Liver (tissue), 9 donors: Measurements from ENCODE around the gene SYMPK. TPM values are rescaled to one million over a fixed set of nuclear protein-coding genes. Genes with fewer than 3 reads are reported as not detected.

ENCODE experiments used
- DNase-seq: peaks from one replicate; pipeline ENCODE4 v3.0.0-alpha.2; 2017; ENCODE audit warnings: low spot score
- H3K27ac ChIP-seq, 2 donors: one replicate each; pipeline ENCODE4 v1.7.0; 2013; ENCODE audit warnings: inconsistent platforms in 2 of 2, low read length in 2 of 2, control low read depth in 1 of 2, low read depth in 1 of 2, mild to moderate bottlenecking in 1 of 2
- H3K27me3 ChIP-seq, 4 donors: one replicate each; pipeline versions ENCODE4 v1.6.1 to v1.7.0; 2013; ENCODE audit warnings: low read length in 3 of 4, inconsistent platforms in 1 of 4, mild to moderate bottlenecking in 1 of 4, moderate library complexity in 1 of 4; ENCODE audit not compliant: control insufficient read depth in 4 of 4, insufficient read depth in 4 of 4
- H3K36me3 ChIP-seq, 4 donors: one replicate each; pipeline versions ENCODE4 v1.6.1 to v1.7.0; 2013; ENCODE audit warnings: low read length in 3 of 4, mild to moderate bottlenecking in 3 of 4, low read depth in 1 of 4, moderate library complexity in 1 of 4; ENCODE audit not compliant: control insufficient read depth in 4 of 4, insufficient read depth in 3 of 4
- H3K4me1 ChIP-seq, 4 donors: one replicate each; pipeline versions ENCODE4 v1.6.1 to v1.7.0; 2013; ENCODE audit warnings: low read length in 3 of 4, mild to moderate bottlenecking in 3 of 4, moderate library complexity in 1 of 4; ENCODE audit not compliant: control insufficient read depth in 4 of 4, insufficient read depth in 4 of 4
- H3K4me3 ChIP-seq, 3 donors: one replicate each; pipeline versions ENCODE4 v1.6.1 to v1.7.0; 2013; ENCODE audit warnings: low read length in 3 of 3, control low read depth in 1 of 3, low read depth in 1 of 3, mild to moderate bottlenecking in 1 of 3
- H3K9ac ChIP-seq, 2 donors: one replicate each; pipeline ENCODE4 v1.7.0; 2013; ENCODE audit warnings: low read length in 2 of 2, mild to moderate bottlenecking in 2 of 2, moderate library complexity in 2 of 2, control low read depth in 1 of 2, low read depth in 1 of 2
- H3K9me3 ChIP-seq, 4 donors: one replicate each; pipeline versions ENCODE4 v1.6.1 to v1.7.0; 2013; ENCODE audit warnings: low read length in 3 of 4; ENCODE audit not compliant: control insufficient read depth in 4 of 4
- CTCF ChIP-seq: fragments of 150-350 bp; IDR thresholded peaks from 2 replicates; pipeline ENCODE4 v1.5.1; 2017; ENCODE audit warnings: improper control_type of control experiment, low read depth, low read length; ENCODE audit not compliant: missing input control
- EGR1 ChIP-seq, 2 donors: IDR thresholded peaks; 2 replicates each; pipeline ENCODE4 v1.6.1; 2016 to 2018; ENCODE audit warnings: antibody characterized with exemption in 2 of 2, low read depth in 2 of 2
- FOXA2 ChIP-seq: IDR thresholded peaks from 2 replicates; pipeline ENCODE4 v1.6.1; 2016; ENCODE audit warnings: antibody characterized with exemption
- GABPA ChIP-seq, 2 donors: IDR thresholded peaks in 1 of 2; conservative IDR thresholded peaks in 1 of 2; 2 replicates each; pipeline ENCODE4 v1.6.1; 2016; ENCODE audit warnings: antibody characterized with exemption in 2 of 2, mild to moderate bottlenecking in 1 of 2, moderate library complexity in 1 of 2
- HNF4A ChIP-seq, 2 donors: conservative IDR thresholded peaks; 2 replicates each; pipeline ENCODE4 v1.6.1; 2016; ENCODE audit warnings: antibody characterized with exemption in 2 of 2, mild to moderate bottlenecking in 2 of 2
- HNF4G ChIP-seq: IDR thresholded peaks from 2 replicates; pipeline ENCODE4 v1.6.1; 2016; ENCODE audit warnings: antibody characterized with exemption
- MAX ChIP-seq: IDR thresholded peaks from 2 replicates; pipeline ENCODE4 v1.6.1; 2016; ENCODE audit warnings: antibody characterized with exemption
- NR2F2 ChIP-seq: IDR thresholded peaks from 2 replicates; pipeline ENCODE4 v1.6.1; 2016; ENCODE audit warnings: antibody characterized with exemption
- REST ChIP-seq: IDR thresholded peaks from 2 replicates; pipeline ENCODE4 v1.6.1; 2016; ENCODE audit warnings: antibody characterized with exemption, mild to moderate bottlenecking
- RXRA ChIP-seq, 2 donors: IDR thresholded peaks; 2 replicates each; pipeline ENCODE4 v1.6.1; 2017 to 2018; ENCODE audit warnings: antibody characterized with exemption in 2 of 2, mild to moderate bottlenecking in 1 of 2
- SP1 ChIP-seq: IDR thresholded peaks from 2 replicates; pipeline ENCODE4 v1.6.1; 2018; ENCODE audit warnings: antibody characterized with exemption, mild to moderate bottlenecking
- TAF1 ChIP-seq: conservative IDR thresholded peaks from 2 replicates; pipeline ENCODE4 v1.6.1; 2016; ENCODE audit warnings: antibody characterized with exemption, mild to moderate bottlenecking
- YY1 ChIP-seq: IDR thresholded peaks from 2 replicates; pipeline ENCODE4 v1.6.1; 2016; ENCODE audit warnings: antibody characterized with exemption, mild to moderate bottlenecking
- WGBS: extraction: QIAGEN DNeasy Blood & Tissue Kit; methylation state at CpG from one replicate; pipeline ENCODE4 v1.1.7; 2013; 5-methylcytosine and 5-hydroxymethylcytosine counted together
- polyA plus RNA-seq, 2 donors: library from polyadenylated mRNA; stranded (reverse) in 1 of 2; unstranded in 1 of 2; fragments of 200-250 nt in 1 of 2; fragments of >200 nt in 1 of 2; fragmentation: Nextera tagmentation in 1 of 2; extraction: Ambion mirVana in 1 of 2; gene quantifications; one replicate each; pipeline versions ENCODE4 v1.2.1 to v1.2.3, GENCODE V29; 2013 to 2015
- total RNA-seq, 2 donors: library from RNA; depleted of rRNA; stranded (reverse); fragments of >200 nt; gene quantifications; one replicate each; pipeline ENCODE4 v1.2.3, GENCODE V29; 2014
- TF ChIP-seq, protein P1 (sequence below): IDR thresholded peaks from 2 replicates; pipeline ENCODE4 v1.6.1; 2016; ENCODE audit warnings: antibody characterized with exemption
- donor health status: healthy.
- donor health status: healthy.
- donor health status: healthy.
- donor health status: healthy.
- donor health status: healthy.

SYMPK gene
- total and polyA plus RNA-seq, 4 donors = 5.5 to 26.1 (median 24.1) TPM

- Histone ChIP-seq H3K9me3 (no peaks in the 10 kb centered on the region), H3K9ac (peak overlapping the region in 1 of 2 donors; percentile 8), H3K4me3 (peak overlapping the region; percentile 46 to 66 (median 52)), H3K27ac (peak overlapping the region; percentile 9 to 23), H3K27me3 (no peaks in the 10 kb centered on the region), H3K36me3 (peaks cover 2 to 5% (median 3%) of the 10 kb centered on the region in 4 donors), H3K4me1 (peaks cover 9 to 27% (median 15%) of the 10 kb centered on the region in 4 donors)
- DNase-seq = peak; percentile 98
- WGBS = 2% methylated on average over 73 of the region's 73 CpGs
- peak; percentile 72 for TF ChIP-seq YY1
- TF ChIP-seq, protein P1, sequence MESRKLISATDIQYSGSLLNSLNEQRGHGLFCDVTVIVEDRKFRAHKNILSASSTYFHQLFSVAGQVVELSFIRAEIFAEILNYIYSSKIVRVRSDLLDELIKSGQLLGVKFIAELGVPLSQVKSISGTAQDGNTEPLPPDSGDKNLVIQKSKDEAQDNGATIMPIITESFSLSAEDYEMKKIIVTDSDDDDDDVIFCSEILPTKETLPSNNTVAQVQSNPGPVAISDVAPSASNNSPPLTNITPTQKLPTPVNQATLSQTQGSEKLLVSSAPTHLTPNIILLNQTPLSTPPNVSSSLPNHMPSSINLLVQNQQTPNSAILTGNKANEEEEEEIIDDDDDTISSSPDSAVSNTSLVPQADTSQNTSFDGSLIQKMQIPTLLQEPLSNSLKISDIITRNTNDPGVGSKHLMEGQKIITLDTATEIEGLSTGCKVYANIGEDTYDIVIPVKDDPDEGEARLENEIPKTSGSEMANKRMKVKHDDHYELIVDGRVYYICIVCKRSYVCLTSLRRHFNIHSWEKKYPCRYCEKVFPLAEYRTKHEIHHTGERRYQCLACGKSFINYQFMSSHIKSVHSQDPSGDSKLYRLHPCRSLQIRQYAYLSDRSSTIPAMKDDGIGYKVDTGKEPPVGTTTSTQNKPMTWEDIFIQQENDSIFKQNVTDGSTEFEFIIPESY = no peak
- TF ChIP-seq SP1 = no peak
- TF ChIP-seq HNF4A (conservative IDR thresholded peaks at IDR 0.05) = no peak
- TF ChIP-seq CTCF = no peak
- peak in 1 of 2 donors; percentile 58 for TF ChIP-seq GABPA (IDR thresholded peaks at IDR 0.05 in 1 of 2, conservative IDR thresholded peaks at IDR 0.05 in 1 of 2)
These were observed 40.0 kb upstream of the SYMPK start for GRCh38 chr19:45902651-45903625.

- H3K36me3 ChIP-seq = peaks cover 2 to 5% (median 3%) of the 10 kb centered on the region in 4 donors
- DNase-seq = no peak
- 1% methylated on average over 47 of the region's 47 CpGs for WGBS
- no peaks in the 10 kb centered on the region for H3K9me3 ChIP-seq
- H3K4me1 ChIP-seq = peaks cover 9 to 27% (median 15%) of the 10 kb centered on the region in 4 donors
- peak within 1 kb of the TSS; percentile 9 to 30 for H3K27ac ChIP-seq
- TF ChIP-seq, protein P1 = no peak
- TF ChIP-seq HNF4A (conservative IDR thresholded peaks at IDR 0.05) (no peak), TAF1 (no peak), RXRA (IDR thresholded peaks at IDR 0.05) (no peak), GABPA (IDR thresholded peaks at IDR 0.05 in 1 of 2, conservative IDR thresholded peaks at IDR 0.05 in 1 of 2) (no peak), SP1 (no peak), EGR1 (IDR thresholded peaks at IDR 0.05; ENCODE audit: low read depth in 2 of 2) (no peak), HNF4G (no peak), MAX (no peak), YY1 (no peak), NR2F2 (no peak), FOXA2 (no peak), REST (no peak)
- H3K4me3 ChIP-seq = peak within 1 kb of the TSS; percentile 52 to 76 (median 74)
- no peaks in the 10 kb centered on the region for H3K27me3 ChIP-seq
- H3K9ac ChIP-seq = peak within 1 kb of the TSS; percentile 81 to 83
These were observed 39.1 kb upstream of the SYMPK start, which contains the start of gene MYPOP for GRCh38 chr19:45901912-45902650. TSS of gene MYPOP (minus strand) at chr19:45902613. CDS start at chr19:45901773, 840 bp downstream.
